T47D (cell line): ENCODE results near the gene PRKCZ.

Source experiments
- DNase-seq, 2 experiments: peaks; one replicate each; pipeline versions ENCODE4 v3.0.0 to v3.0.0-alpha.2; 2011 to 2012; ENCODE audit warnings: low read depth in 1 of 2, low spot score in 1 of 2
- JUND ChIP-seq: IDR thresholded peaks from 2 replicates; pipeline ENCODE4 v1.6.1; 2012; ENCODE audit warnings: low read depth
- in situ Hi-C: cut with HindIII; loops from 2 replicates; pipeline ENCODE4 v1.10.0; 2016; ENCODE audit warnings: low sequenced_read_pairs, low pct_unique_long_range_greater_than_20kb

The PRKCZ gene

GRCh38 chr1:2172551-2173146, 122.4 kb downstream of the PRKCZ start:
- in situ Hi-C loops, result no loop called here
- no peak for TF ChIP-seq JUND
- DNase-seq, result no peak

GRCh38 chr1:2173546-2174347, 123.5 kb downstream of the PRKCZ start:
- no peak for DNase-seq
- TF ChIP-seq JUND, result no peak
- in situ Hi-C loops, result no loop called here

GRCh38 chr1:2174348-2175054, 124.3 kb downstream of the PRKCZ start:
- TF ChIP-seq JUND, result no peak
- in situ Hi-C loops, result no loop called here
- peak; percentile 57 to 92 for DNase-seq

- no peak for TF ChIP-seq JUND
- in situ Hi-C loops, result no loop called here
- no peak for DNase-seq
Measured at GRCh38 chr1:2175055-2175414, 124.8 kb downstream of the PRKCZ start.

- no peak for DNase-seq
- in situ Hi-C loops, result no loop called here
- TF ChIP-seq JUND, result no peak
Measured at GRCh38 chr1:2175681-2176454, 125.7 kb downstream of the PRKCZ start.

GRCh38 chr1:2176615-2177014, 126.4 kb downstream of the PRKCZ start:
- in situ Hi-C loops, result no loop called here

GRCh38 chr1:2177541-2177940, 127.3 kb downstream of the PRKCZ start:
- TF ChIP-seq JUND, result no peak
- DNase-seq, result no peak
- in situ Hi-C loops, result no loop called here

More at GRCh38 chr1:2176615-2177014, 126.4 kb downstream of the PRKCZ start:
- DNase-seq, result no peak
- TF ChIP-seq JUND, result no peak

- DNase-seq, result no peak
- in situ Hi-C loops, result no loop called here
- no peak for TF ChIP-seq JUND
Measured at GRCh38 chr1:2177946-2178538, 127.8 kb downstream of the PRKCZ start.

GRCh38 chr1:2178875-2179274, 128.7 kb downstream of the PRKCZ start:
- no peak for TF ChIP-seq JUND
- DNase-seq, result no peak
- in situ Hi-C loops, result no loop called here

GRCh38 chr1:2179283-2180013, 129.2 kb downstream of the PRKCZ start:
- in situ Hi-C loops, result no loop called here
- DNase-seq, result no peak
- no peak for TF ChIP-seq JUND

GRCh38 chr1:2180297-2181245, 130.4 kb downstream of the PRKCZ start:
- no peak for TF ChIP-seq JUND
- in situ Hi-C loops, result no loop called here
- DNase-seq, result no peak
